ENCODE measurements around the gene VCL.
"Not testable (repeated sequence)": the region's sequence is repeated elsewhere in the genome, so short reads cannot be mapped to it uniquely, and the experiment has no call there.

The VCL gene

GRCh38 chr10:73973427-73973826, 24.5 kb upstream of the VCL start:
- no peak for DNase-seq

DNA sequence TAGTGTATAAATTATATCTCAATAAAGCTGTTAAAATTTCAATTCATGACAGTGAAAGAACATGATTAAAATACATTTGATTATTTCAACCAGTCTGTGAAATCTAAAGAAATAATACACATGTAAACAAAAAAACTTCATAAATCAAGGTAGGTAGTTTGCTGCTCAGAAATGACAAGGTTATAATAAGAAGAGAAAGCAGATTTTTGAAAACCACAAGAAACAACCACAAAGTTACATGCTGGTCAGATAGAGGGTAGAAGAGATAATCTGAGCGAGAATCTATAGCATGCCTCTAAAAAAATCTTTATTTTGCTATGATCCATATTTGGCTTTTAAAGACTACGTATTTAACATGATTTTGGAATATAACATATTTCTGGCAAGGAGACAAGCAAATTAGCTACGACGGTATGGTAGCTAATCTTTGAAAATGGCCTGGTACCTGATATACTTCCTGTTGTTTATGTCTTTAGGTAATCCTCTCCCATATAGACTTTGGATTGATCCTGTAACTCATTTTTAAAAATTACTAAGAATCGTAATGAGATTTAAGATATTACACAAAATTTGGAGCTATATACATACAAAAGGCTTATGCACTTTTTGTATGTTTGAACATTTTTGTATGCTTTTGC, 23.5 kb upstream of the VCL start:
- no peak for DNase-seq

DNA sequence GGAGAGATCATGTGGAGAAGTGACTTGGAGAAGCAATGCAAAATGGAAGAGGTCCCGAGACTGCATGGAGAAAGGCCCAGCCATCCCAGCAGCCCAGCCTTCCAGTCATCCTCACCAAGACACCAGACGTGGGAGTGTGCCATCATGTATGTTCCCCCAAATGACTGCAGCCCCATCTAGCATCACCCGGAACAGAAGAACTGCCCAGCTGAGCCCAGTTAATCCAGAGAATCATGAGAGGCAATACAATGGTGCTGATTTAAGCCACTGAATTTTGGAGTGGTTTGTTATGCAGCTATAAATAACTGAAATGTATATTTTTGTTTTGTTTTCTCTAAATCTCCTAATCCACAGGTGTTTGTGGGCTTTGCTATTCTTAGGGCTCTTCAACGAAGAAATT, 22.5 kb upstream of the VCL start:
- DNase-seq: no peak

DNA sequence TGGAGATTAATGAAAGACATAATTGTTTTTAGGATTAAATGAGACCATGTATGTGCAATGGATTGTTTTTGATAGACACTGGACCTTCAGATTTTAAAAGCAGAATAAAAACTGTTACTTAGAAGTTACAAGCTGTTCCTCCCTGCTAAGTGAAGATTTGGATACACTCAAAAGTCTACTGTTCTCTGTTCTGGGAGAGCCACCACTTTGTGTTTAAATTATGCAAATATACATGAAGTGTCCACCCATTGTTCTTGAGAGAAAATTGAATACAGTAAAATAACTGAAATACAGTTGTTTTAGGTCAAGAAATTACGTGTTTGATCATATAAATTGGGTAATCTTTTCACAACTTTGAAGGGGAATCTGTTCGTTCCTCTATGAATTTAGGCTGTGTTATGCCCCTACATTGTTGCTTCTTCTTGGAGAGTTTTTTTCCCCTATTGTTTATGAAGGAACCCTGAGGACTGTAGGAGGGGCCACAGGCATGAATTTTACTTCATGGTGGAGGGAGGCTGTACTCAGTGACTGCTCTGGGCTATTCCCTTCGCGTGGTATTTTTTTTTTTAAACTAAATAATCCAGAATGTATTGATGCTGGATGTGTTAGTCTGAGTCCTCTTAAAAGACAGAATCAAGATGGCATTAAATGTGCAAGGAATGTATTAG, 18.6 kb upstream of the VCL start:
- DNase-seq: no peak

DNA sequence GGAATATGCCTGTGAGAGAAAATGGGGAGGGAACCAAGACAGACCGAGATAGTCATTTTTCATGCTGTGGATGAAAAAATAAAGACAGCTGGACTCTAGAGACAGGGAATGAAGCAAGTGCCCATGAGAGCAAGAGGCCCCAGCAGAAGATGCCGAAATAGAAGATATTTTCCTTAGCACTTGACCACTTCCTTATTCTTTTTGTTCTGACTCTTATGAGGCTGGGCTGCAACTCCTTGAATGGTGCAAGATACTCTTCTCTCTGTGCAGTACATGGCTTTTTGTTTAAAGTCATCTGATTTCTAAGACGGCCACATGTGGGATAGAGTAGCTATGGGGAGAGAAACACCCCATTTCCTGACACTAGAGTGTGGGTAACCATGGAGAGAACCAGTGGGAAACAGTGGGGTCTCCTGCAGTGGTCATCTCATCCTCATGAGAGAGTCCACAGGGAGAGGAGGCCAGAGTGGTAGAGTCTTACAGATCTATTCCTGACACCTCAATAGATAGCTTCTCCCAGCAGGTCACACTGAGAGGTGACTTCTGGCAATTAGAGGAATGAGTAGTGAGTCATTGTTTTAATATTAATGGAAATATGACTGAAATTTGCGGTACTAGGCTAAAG, 18.0 kb upstream of the VCL start:
- DNase-seq: no peak

DNA sequence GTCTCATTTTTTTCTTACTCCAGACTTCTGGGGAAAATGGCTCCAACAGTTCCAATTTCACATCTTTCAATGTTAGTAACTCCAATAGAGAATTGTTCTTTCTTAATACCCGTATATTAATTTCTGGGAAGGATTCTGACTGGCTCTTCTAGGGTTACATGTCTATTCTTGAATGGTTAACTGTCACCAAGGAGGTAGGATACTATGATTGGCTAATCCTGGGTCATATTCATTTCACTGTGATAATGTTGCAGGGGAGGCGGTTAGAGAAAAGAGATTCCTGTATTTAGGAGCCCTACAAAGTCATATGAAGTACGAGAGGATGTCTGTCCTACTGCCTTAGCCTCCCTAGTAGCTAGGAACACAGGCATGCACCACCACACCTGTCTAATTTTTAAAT, 16.1 kb upstream of the VCL start:
- no peak for DNase-seq

GRCh38 chr10:73983096-73984047, 14.5 kb upstream of the VCL start:
- no peak for DNase-seq

DNA sequence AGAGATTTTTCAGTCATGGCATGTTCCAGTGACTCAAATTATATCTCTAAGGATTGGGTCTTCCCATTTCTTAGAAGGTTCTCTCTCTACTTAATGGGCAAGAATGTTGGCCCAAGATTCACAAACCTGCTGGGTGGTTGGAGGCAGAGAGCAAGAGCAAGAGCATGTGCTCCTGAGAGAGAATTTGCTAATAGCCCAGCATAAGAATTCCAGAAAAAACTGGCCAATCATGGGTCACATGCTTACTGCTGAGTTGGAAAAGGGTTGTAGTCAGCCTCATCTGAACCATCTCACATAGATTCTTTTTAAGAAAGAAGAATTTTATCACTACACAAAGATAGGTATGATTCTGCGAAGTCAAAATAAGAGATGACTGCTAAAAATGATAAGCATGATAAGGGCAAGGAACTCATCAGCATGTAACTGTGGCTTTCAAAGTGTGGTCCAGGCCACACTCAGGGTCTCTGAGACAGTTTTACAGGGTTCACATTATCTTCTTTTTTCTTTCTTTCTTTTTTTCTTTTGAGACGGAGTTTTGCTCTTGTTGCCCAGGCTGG, 8.2 kb upstream of the VCL start:
- no peak for DNase-seq

DNA sequence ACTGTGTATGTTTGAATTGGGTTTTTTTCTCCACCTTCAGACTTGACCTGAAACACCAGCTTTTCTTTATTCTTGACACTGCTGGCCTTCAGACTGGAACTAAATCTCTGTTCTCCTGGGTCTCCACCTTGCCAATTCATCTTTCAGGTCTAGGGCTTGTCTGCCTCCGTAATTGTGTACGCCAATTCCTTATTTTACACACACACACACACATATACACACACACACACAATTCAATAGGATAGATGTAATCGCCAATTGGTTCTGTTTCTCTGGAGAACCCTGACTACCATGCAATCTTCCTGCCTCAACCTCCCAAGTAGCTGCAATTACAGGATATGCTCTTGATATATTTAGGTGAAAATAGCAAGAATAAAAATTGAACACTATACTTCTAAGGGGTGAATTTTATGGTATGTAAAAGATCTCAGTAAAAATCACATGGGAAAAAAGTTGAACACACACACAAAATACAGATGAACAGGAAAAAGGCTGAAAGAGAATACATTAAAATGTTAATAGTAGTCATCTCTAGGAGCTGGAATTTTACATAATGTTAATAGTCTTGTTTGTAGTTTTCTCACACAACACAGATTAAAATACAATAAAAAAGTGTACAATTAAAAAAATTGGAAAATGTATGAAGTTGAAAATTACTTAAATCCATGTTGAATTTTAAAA, 6.6 kb upstream of the VCL start:
- no peak for DNase-seq

DNA sequence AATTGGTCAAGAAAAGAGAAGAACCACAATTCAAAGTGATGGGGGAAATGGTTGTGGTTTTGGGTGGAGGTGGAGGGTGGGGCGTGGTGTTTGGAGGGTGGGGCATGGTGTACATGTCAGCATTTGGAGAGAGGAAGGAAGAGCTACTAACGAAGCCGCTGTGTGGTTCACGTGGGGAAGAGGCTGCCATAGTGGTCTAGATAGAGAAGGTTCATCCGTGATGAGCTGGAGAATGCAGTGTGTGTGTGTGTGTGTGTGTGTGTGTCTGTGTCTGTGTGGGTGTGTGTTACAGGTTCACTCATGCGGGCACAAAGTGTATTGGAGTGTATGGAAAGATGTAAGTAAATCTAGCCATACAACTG, 6.1 kb upstream of the VCL start:
- DNase-seq: no peak

GRCh38 chr10:73992899-73993788, 4.8 kb upstream of the VCL start:
- no peak for DNase-seq

DNA sequence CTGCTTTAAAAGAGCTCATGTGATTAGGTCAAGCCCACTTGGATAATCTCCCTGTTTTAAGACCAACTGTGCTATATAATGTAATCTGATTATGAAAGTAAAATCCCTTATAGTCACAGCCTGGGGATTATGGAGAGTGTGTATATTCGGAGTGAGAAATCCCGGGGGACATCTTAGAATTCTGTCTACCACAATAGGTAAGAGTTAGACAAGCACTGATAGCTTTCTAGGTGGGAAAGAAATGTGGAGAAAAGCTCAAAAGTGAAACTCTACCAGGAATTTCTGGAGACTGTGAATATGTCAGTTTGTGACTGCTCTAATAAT, 2.9 kb upstream of the VCL start:
- DNase-seq: no peak

GRCh38 chr10:73997461-73997786, 492 bp upstream of the VCL start:
- DNase-seq: no peak

- no peak for DNase-seq
These were observed 660 bp downstream of the VCL start for GRCh38 chr10:73998623-73998928.

DNA sequence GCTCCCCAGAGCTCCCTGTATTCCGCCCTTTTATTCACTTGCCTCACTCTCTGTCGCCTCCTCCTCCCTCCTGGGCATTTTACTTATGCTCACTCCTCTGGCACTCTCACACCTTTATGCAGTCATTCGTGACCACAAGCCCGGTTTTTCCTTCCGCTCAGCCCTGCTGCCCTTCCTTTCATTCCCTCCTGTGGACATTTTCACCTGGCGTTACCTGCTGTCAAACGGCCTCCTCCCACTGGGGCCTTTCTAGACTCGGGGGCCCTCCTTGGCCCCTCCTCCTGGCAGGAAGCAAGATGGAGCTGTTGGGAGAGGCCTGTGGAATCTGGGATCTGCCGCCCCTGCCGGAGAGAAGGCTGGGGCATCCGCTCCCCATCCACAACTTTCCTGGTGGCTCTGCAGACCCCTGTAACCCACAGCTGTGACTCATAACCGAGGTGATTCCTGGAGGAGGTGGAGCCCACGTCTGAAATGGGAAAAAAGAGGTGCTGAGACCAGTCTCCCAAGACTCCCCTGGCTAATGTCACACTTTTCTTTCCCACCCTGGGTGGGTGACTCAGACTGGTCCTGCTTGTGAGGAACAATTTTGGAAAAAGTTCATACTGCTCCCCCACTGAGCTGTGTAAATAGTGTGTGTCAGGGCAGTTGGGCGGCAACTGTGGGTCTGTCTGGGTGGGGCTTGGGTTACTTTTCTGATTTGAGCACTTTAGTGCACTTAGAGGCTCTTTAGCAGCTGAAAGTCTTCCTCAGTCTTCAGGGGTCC, 1.2 kb downstream of the VCL start:
- no peak for DNase-seq

- DNase-seq: no peak
These were observed 1.8 kb downstream of the VCL start for GRCh38 chr10:73999703-74000102.

GRCh38 chr10:74000244-74000643, 2.3 kb downstream of the VCL start:
- DNase-seq: not testable (repeated sequence)

GRCh38 chr10:74000892-74001669, 3.2 kb downstream of the VCL start:
- no peak for DNase-seq

DNA sequence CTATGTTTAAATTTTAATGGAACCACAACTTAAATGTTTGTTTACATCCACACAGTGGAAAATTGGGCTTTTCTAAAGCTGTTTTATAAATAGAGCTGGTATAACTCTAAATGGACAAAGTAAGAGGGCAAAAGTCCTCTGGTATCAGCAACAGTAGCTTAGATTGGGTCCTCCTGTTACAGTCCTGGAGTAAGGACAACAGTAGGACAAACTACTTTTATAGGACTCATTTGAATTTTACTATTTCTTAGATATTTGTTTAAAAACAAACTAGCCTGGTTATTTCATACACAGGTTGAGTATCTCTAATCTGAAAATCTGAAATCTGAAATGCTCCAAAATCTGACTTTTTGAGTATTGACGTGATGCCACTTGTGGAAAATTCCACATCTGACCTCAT, 8.4 kb downstream of the VCL start:
- DNase-seq: no peak

DNA sequence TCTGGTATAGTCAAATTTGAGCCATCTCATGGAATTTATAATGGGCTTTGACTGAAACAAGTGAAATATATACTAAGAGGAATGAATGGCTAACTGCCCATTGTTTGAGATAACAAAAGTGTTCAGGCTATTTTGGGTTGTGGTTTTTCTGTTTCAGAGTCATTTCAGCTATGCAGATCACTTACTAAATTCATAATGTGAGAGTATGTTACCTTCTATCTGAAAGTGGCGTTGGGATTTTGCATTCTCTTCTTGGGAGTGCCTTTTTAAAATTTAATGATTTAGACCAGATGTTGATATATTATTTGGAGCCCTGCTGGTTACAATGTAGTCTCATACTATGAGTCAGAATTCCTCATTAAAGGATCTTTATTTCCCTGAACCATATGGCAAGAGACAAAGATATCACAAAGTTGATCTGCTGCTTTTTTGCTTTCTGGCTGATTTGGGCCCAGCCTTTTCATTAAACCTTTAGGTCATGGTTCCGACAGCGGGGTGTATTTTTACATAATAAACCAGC, 10.4 kb downstream of the VCL start:
- DNase-seq: no peak
